ENCODE measurements around the gene IGF2BP1. TPM values are rescaled to one million over a fixed set of nuclear protein-coding genes. Genes with fewer than 3 reads are reported as not detected.

The IGF2BP1 gene
- 0.09 and 0.15 TPM in 2 replicates for total RNA-seq (2014; rRNA removed; shearing (Covaris generic))
- polyA plus RNA-seq (2014; cell fraction: nucleus; rRNA removed) = 0.06 and 0.56 TPM in 2 replicates

DNA sequence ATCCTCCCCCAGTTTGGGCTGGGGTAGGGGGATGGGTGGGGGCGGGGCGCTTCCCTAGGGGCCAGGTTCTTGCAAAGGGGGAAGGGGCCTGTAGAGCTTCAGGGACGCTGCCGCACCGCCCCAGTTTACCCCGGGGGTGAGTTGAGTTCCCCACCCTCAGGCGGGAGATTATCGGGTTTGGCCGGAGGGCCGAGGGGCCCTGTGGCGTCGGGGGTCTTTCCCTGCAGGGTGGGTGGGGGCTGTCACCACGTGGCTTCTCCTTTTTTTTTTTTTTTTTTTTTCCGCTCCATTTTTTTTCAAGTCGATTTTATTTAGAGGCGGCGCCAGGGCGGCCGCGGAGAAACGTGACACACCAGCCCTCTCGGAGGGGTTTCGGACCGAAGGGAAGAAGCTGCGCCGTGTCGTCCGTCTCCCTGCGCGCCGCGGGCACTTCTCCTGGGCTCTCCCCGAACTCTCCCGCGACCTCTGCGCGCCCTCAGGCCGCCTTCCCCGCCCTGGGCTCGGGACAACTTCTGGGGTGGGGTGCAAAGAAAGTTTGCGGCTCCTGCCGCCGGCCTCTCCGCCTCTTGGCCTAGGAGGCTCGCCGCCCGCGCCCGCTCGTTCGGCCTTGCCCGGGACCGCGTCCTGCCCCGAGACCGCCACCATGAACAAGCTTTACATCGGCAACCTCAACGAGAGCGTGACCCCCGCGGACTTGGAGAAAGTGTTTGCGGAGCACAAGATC lies at the start of gene IGF2BP1:
Gene IGF2BP1 (plus strand): TSS at position 283 of the 724 bp plus-strand sequence. CDS start 361 bp downstream, at position 644.
- no peak for DNase-seq (ENCODE audit: extremely low read depth, low read depth)

DNA sequence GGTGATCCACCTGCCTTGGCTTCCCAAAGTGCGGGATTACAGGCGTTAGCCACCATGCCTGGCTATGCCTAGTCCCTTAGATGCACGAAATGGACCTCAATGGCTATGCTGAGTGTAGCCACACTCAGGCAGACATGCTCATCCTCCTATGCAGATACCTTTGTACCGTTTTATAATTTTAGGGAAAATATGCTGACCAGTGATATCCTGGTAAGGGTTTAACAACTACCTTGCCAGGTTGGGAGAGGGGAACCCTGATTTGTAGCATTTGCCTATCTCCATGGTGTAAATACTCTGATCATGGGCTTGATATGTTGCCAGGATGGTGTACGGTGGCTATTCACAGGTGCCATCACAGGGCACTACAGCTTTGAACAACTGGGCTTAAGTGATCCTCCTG lies 45.6 kb upstream of the IGF2BP1 start:
- DNase-seq (ENCODE audit: extremely low read depth, low read depth) = no peak

DNA sequence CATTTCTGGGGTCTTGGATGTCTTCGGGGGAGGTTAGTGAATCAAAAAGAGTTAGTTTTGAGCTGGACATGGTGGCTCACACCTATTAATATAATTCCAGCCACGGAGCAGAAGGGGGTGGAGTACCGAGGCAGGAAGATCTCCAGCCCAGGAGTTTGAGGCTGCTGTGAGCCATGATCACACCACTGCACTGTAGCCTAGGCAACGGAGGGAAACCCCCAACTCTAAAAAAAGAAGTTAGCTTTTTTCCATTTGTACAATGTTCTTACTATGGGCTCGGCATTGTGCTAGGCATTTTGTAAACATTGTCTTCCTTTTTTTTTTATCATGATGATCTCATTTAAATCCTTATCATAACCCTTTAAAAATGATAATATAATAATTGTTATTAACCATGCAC lies 44.3 kb upstream of the IGF2BP1 start:
- no peak for DNase-seq (ENCODE audit: extremely low read depth, low read depth)

DNA sequence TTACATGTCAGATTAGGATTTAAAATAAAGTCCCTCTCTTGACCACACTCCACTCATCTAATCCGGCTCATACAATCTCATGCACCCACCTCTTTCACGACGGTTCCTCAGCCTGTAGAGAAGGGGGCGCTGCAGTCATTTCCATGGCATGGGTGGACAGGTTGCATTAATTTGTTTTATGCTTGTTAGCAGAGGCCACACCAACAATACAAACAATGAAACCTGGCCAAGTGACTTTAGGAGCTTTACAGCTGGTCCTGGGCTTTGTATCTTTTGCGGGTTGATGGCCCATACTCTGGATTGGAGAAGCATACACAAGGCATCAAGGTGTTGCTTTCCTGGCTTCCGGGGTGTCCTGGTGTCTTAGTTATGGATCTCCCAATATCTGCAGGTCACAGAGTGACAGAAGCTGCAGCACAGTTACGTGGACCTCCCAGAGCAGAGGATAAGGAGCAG lies 42.9 kb upstream of the IGF2BP1 start:
- DNase-seq (ENCODE audit: extremely low read depth, low read depth) = no peak

DNA sequence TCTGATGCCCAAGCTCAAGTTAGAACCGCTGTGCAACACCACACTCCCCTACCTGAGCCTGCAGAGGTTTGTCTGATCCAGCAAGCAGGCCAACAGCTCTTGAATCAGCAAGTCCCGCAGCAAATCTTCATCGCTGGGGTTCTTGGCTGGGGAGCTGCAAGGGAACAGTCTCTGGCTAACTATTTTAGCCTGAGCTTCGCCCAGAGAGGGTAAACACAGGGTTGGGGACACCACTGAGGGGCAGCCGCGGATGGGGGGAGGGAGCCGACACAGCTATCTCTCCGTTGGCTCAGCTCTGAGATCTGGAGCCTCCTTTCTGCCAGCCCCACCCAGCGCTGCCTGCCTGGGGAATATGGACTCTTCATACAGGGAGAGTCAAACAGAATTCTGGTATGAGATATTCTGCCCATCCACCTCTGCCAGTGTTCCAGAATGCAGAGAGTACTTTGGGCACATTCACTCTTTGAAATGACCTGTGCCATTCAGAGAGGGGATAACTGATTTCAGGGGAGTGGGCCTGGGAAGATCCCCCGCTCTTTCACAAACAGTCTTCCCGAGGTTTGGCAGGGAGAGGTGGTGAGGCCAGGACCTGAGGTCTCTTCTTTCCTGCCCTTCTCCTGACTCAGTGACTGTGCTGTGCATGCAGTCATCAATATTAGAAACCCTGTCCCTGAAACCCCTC lies 36.2 kb upstream of the IGF2BP1 start:
- no peak for DNase-seq (ENCODE audit: extremely low read depth, low read depth)

DNA sequence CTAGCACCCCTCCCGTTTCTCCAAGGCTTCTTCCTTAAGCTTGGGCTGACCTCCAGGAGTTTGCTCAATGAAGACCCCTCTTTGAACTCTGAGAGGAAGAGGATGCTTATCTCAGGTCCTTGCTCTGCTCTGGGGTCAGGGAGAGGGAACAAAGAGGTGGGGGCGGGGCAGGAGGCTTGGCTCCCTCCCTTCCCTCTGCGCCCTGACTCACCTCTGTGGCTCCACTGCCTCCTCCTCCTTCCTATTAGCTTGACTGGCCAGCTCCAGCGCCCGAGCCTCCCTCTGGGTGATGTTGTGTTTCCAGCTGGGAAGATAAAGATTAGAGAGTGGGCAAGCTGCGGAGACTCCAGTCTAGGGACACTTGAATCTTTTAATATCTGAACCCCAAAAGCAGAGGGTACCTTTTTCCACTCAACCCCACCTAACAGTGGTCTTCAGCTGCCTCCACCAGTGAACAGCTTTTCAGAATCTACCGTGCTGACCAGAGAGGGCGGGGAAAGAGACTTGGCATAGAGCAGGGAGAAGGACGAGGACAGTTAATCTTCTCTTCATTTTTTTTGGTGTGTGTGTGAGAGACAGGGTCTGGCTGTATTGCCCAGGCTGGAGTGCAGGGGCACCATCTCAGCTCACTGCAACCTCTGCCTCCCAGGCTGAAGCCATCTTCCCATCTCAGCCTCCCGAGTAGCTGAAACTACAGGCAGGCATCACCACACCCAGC lies 35.5 kb upstream of the IGF2BP1 start:
- DNase-seq (ENCODE audit: extremely low read depth, low read depth) = no peak

DNA sequence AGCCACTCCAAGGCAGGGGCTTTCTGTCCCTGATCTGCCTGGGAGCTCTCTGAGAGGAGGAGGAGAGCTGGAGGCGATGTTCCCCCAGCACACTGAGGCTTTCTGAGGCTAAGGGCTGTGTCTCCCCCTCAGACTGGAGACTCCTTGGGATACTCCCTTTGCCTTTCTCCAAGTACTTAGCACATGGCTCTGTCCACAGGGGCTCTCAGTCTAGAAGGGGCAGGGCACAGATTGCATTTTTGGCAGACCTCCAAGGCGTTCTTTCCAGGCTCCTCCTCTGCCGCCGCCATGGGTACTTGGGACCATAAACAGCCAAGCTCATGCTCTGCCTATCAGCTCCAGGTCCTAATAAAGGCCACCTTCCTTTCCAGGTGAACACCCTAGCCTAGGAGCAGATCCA lies 27.0 kb upstream of the IGF2BP1 start:
- no peak for DNase-seq (ENCODE audit: extremely low read depth, low read depth)

DNA sequence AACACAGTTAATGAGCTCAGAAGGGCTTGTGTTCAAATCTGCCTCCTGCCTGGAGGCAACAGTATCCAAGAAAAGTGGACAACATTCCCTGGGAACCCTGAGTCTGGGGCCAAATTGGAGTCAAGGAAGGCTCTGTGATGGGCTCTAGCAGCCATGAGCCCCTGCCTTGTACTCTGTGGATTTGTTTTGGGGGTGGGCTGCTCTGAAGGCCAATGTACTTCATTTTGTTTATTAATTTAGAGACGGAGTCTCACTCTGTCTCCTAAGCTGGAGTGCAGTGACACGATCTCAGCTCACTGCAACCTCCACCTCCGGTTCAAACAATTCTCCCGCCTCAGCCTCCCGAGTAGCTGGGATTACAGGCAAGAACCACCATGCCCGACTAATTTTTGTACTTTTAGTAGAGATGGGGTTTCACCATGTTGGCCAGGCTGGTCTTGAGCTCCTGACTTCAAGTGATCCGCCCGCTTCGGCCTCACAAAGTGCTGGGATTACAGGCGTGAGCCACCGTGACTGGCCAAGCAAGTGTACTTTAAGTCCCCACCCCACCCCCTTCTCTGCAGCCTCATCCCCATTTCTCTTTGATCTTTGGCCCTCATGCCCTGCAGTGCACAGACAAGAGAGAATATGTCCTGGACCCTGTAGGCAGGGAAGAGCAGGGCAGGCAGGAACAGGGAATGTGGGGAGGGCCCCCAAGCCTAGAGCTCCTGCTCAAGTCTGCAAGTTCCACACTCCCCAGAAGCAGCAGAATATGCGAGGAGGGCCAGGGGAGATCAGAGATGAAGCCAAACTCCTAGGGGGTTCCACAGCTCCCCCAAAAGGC lies 26.1 kb upstream of the IGF2BP1 start:
- no peak for DNase-seq (ENCODE audit: extremely low read depth, low read depth)

DNA sequence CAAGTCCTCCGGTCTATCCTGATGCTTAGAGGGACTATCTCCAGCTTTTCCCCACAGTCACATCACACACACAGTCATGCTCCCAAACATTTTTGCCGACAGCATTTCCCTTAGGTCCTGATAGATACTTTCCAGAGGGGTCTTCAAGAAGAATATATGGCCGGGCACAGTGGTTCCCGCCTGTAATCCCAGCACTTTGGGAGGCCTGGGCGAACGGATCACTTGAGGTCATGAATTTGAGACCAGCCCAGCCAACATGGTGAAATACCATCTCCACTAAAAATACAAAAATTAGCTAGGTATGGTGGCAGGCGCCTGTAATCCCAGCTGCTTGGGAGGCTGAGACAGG lies 24.5 kb upstream of the IGF2BP1 start:
- no peak for DNase-seq (ENCODE audit: extremely low read depth, low read depth)

DNA sequence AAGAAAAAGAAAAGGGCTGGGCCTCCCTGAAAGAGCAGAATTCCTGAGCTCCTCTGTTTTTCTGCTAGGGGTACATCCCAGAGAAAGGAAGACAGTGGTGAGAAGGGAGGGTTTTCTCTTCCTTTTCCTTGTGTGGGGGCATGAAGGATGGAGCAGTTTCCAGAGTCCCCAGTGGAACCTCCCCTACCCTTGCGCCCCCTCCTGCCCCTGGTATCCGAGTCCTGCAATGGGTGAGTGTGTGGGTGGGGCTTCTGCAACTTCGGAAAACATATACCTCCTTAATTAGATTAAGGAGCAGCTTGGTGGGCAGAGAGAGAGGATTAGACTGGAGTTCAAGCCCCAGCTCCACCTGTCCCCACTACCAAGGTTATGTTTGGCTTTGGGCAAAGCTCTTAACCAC lies 23.4 kb upstream of the IGF2BP1 start:
- DNase-seq (ENCODE audit: extremely low read depth, low read depth) = no peak

DNA sequence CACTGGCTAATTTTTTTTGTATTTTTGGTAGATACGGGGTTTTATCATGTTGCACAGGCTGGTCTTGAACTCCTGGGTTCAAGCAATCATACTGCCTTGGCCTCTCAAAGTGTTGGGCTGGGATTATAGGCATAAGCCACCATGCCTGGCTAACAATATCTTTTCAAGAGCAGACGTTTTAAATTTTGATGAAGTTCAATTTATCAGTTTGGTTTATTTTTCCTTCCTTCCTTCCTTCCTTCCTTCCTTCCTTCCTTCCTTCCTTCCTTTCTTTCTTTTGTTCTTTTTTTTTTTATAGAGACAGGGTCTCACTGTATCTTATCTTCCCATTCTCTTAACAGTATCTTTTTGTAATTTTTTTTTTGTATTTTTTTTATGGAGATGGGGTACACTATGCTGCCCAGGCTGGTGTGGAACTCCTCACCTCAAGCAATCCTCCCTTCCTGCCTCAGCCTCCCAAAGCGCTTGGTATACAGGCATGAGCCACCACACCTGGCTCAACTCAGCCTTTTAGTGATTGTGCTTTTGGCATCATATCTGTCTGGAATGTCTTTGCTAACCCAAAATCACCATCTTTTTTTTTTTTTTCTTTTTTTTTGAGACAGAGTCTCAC lies 15.2 kb upstream of the IGF2BP1 start:
- no peak for DNase-seq (ENCODE audit: extremely low read depth, low read depth)

DNA sequence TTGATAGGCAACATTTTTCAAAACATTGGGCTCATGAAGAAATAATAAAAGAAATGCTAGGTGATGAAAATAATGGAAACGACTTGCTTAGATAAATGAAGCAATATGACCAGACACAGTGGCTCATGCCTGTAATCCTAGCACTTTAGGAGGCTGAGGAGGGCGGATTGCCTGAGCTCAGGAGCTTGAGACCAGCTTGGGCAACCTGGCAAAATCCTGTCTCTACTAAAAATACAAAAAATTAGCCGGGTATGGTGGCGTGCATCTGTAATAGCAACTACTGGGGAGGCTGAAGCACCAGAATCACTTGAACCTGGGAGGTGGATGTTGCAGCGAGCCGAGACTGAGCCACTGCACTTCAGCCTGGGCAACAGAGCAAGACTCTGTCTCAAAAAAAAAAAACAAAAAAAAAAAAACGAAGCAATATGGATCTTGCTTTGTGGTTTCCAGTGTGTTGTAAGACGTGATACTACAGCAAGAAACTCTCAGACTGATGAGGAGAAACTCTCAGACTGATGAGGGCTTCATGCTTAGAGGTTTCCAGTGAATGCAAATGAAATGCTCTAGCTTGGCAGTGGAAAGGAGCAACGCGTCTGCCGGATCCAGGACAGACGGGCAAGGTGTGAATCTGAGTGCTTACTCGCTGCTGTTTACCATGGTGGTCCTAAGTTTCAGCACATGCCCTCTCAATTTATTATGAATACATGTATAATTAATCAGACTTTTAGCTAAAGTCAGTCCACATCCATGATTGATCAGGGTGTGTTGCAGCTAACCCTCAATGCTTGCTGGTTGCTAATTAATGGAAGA lies 11.5 kb upstream of the IGF2BP1 start:
- DNase-seq (ENCODE audit: extremely low read depth, low read depth) = no peak

DNA sequence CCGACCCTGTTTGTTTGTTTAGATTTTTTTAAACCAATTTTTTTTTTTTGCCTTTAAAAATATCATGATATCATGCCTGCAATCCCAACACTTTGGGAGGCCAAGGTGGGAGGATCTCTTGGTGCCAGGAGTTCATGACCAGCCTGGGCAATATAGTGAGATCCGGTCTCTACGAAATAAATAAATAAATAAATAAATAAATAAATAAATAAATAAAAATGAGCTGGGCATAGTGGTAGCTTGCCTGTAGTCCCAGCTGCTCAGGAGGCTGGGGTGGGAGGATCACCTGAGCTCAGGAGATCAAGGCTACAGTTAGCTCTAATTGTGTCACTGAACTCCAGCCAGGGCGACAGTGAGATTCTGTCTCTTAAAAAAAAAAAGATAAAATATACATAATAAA lies 8.1 kb upstream of the IGF2BP1 start:
- DNase-seq (ENCODE audit: extremely low read depth, low read depth) = no peak

DNA sequence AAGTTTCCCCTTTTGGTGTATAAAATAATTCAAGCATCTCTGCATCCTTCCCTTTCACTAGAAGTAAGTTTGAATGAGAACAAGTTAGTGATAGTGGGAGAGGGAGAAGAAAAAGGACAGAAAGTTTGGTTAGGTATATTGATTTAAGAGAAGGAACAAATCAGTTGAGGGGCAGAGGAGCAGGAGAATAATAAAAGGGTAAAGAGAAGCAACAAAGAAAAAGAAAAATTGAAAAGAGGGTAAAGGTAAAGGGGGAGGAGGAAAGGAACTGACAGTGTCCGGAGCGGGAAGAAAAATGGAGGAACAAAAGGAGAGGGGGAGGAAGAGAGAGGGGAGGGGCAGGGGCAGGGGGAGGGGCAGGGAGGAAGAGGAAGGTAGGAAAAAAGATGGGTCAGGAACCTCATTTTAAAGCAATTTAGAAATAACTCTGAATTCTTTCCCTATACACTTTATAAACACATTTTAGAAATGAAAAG lies 6.3 kb upstream of the IGF2BP1 start:
- no peak for DNase-seq (ENCODE audit: extremely low read depth, low read depth)

DNA sequence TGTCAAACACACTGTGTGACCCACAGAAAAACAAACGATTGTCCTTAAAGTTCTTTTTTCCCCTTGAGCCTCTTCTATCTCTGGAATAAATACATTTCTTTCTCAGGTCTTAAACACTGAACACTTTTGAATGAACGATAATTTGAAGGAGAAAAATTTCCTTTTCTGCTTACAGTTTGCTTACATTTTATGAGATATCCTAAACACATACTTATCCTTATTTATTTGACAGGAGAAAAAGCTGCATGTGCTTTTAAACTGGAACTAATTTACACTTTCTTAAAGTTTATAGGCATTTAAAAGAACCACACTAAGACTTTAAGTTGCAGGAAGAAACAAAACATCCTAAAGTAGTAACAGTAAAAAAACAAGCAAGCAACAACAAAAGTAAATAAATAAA lies 4.7 kb upstream of the IGF2BP1 start:
- DNase-seq (ENCODE audit: extremely low read depth, low read depth) = no peak

DNA sequence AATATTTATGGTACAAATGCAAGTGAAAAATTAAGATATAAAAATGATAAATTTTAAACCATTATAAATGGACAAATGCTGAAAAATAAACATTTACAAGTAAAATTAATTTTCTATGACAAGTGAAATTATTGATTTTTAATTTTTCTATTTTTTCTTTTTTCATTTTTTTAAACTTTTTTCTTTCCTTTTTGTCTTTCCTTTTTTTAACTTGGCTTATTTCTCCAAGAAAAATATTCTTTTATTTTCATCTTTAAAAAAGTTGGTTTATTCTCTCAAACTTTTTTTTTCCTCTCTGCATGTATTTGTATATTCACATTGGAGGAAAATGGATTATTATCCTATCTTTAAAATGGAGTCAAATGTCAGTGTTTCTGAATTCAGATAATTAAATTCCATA lies 3.9 kb upstream of the IGF2BP1 start:
- DNase-seq (ENCODE audit: extremely low read depth, low read depth) = no peak

DNA sequence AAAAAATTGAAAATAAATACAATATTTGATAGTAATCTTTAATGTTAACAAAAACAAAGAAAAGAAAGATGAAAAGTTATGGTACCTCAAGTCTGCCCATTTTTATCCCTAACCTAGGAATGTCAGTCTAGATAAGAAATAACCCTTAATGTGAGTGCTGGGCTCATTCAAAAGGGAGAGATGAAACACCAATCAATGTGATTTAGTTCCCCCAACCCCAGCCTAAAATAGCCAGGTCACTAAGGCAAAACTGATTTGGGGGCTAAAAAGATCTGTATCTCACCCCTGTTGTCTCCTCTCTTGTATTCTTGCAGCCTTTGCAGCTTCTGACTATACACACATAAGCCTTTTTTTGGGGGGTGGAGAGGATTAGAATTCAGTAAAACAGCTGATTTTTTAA lies 3.2 kb upstream of the IGF2BP1 start:
- no peak for DNase-seq (ENCODE audit: extremely low read depth, low read depth)

DNA sequence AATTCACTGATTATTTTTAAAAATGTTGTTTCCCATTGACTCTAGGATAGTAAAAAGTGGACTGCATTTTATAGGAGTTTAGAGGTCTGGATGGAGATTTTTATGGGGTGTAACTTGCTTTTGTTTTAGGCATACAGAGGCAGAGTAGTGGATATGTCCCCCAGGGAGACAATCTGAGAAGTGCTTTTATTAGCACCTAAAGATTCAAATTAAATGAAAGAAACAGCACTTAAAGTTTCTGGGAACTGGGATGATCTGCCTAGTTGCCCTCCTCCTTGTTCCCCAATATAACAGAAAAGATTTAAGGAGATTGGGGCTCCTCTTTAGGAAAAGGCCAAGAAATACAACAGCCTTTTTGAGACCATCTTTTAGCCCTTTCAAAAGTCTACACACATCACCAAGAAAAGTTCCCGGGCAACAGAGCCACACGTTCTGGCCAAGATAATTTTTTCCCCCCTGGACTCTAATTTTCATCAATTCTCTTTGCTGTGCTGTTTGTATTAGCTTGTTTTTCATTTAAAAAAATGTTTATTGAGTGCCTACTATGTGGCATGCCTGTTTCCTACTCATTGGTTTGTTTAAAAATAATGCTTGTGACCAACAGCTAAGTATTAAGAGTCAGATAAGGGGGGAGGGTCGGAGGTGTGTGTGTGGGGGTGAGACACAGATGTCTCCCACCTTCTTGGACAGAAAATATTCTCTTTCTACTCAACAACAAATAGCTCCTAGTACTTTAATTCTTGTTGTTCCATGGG lies 2.5 kb upstream of the IGF2BP1 start:
- DNase-seq (ENCODE audit: extremely low read depth, low read depth) = no peak

All from NCI-H460 (cell line).